H1 (cell line): ENCODE results near the gene TFCP2L1.
"Not testable (repeated sequence)": the region's sequence is repeated elsewhere in the genome, so short reads cannot be mapped to it uniquely, and the experiment has no call there.

Experiments
- ATF2 ChIP-seq: IDR thresholded peaks from 2 replicates; pipeline ENCODE4 v1.6.1; 2012; ENCODE audit warnings: low read length, inconsistent platforms
- BRCA1 ChIP-seq: IDR thresholded peaks from 2 replicates; pipeline ENCODE4 v1.6.1; 2012; ENCODE audit warnings: low read depth, low read length, improper control_type of control experiment
- CTBP2 ChIP-seq: IDR thresholded peaks from 2 replicates; pipeline ENCODE4 v1.7.0; 2011; ENCODE audit warnings: borderline replicate concordance, mild to moderate bottlenecking, moderate library complexity, mixed read lengths, low read length; ENCODE audit not compliant: insufficient read depth, insufficient read length
- CTCF ChIP-seq, 3 experiments: IDR thresholded peaks; 1 replicate in 2 of 3; 2 replicates in 1 of 3; pipeline versions ENCODE4 v1.5.1 to v1.6.1; 2011; ENCODE audit warnings: low read length in 3 of 3, mild to moderate bottlenecking in 3 of 3, inconsistent platforms in 2 of 3, low read depth in 1 of 3, moderate library complexity in 1 of 3; ENCODE audit not compliant: insufficient read depth in 1 of 3; ENCODE audit errors: control extremely low read depth in 1 of 3
- JUN ChIP-seq: IDR thresholded peaks from 2 replicates; pipeline ENCODE4 v1.6.1; 2011; ENCODE audit warnings: low read depth, mild to moderate bottlenecking, improper control_type of control experiment, low read length
- JUND ChIP-seq: IDR thresholded peaks from 2 replicates; pipeline ENCODE4 v1.6.1; 2011; ENCODE audit warnings: mild to moderate bottlenecking, improper control_type of control experiment, low read length
- KDM1A ChIP-seq: fragments of 200-600, 300-600 bp; sonication (generic); IDR thresholded peaks from 2 replicates; pipeline ENCODE4 v1.7.1; 2016; ENCODE audit warnings: mild to moderate bottlenecking, low read length, borderline replicate concordance
- POLR2A ChIP-seq, 2 experiments: IDR thresholded peaks; 1 replicate in 1 of 2; 2 replicates in 1 of 2; pipeline ENCODE4 v1.6.1; 2011; ENCODE audit warnings: low read depth in 2 of 2, low read length in 2 of 2, mild to moderate bottlenecking in 2 of 2; ENCODE audit errors: control extremely low read depth in 1 of 2
- RAD21 ChIP-seq, 2 experiments: IDR thresholded peaks in 1 of 2; conservative IDR thresholded peaks in 1 of 2; 2 replicates each; pipeline ENCODE4 v1.6.1; 2011; ENCODE audit warnings: low read depth in 2 of 2, low read length in 2 of 2, improper control_type of control experiment in 1 of 2, inconsistent platforms in 1 of 2, mild to moderate bottlenecking in 1 of 2, moderate library complexity in 1 of 2
- TBP ChIP-seq: IDR thresholded peaks from 2 replicates; pipeline ENCODE4 v1.6.1; 2011; ENCODE audit warnings: low read depth, low read length, improper control_type of control experiment

- TF ChIP-seq CTCF (IDR thresholded peaks at IDR 0.05; ENCODE audit: control extremely low read depth in 1 of 3, insufficient read depth in 1 of 3, low read depth in 1 of 3, low read length in 3 of 3); JUN; KDM1A; RAD21 (IDR thresholded peaks at IDR 0.05 in 1 of 2, conservative IDR thresholded peaks at IDR 0.05 in 1 of 2; ENCODE audit: low read depth in 2 of 2, low read length in 2 of 2); TBP; ATF2; BRCA1; CTBP2; JUND; POLR2A (IDR thresholded peaks at IDR 0.05; ENCODE audit: control extremely low read depth in 1 of 2, low read depth in 2 of 2, low read length in 2 of 2): not testable (repeated sequence)
Measured at GRCh38 chr2:121301190-121301589, 16.2 kb upstream of the TFCP2L1 start.
